ENCODE measurements around the gene EBLN1.

Gene EBLN1

GRCh38 chr10:22217842-22218241, at the start of gene EBLN1:
EBLN1 (minus strand) TSS chr10:22218015; CDS start chr10:22209983, 8,032 bp downstream.
- DNase-seq: no peak

- no peak for DNase-seq
Measured at GRCh38 chr10:22265839-22266537, 48.2 kb upstream of the EBLN1 start.

GRCh38 chr10:22263106-22263505, 45.3 kb upstream of the EBLN1 start:
- no peak for DNase-seq

GRCh38 chr10:22259280-22259679, 41.5 kb upstream of the EBLN1 start:
- peak; percentile 17 for DNase-seq

GRCh38 chr10:22258471-22258870, 40.7 kb upstream of the EBLN1 start:
- DNase-seq: no peak

GRCh38 chr10:22253580-22253882, 35.7 kb upstream of the EBLN1 start:
- peak; percentile 52 for DNase-seq

- DNase-seq: peak; percentile 49
Measured at GRCh38 chr10:22252801-22253579, 35.2 kb upstream of the EBLN1 start.

GRCh38 chr10:22252224-22252800, 34.5 kb upstream of the EBLN1 start:
- DNase-seq: peak; percentile 81

GRCh38 chr10:22251751-22252223, 34.0 kb upstream of the EBLN1 start:
- peak; percentile 71 for DNase-seq

GRCh38 chr10:22250897-22251660, 33.3 kb upstream of the EBLN1 start:
- DNase-seq: no peak

- DNase-seq: no peak
Measured at GRCh38 chr10:22247636-22248035, 29.8 kb upstream of the EBLN1 start.

GRCh38 chr10:22246680-22247391, 29.0 kb upstream of the EBLN1 start:
- DNase-seq: peak; percentile 62

GRCh38 chr10:22245567-22245966, 27.8 kb upstream of the EBLN1 start:
- no peak for DNase-seq

- no peak for DNase-seq
Measured at GRCh38 chr10:22244855-22245254, 27.0 kb upstream of the EBLN1 start.

- DNase-seq: no peak
Measured at GRCh38 chr10:22244001-22244400, 26.2 kb upstream of the EBLN1 start.

GRCh38 chr10:22243321-22243720, 25.5 kb upstream of the EBLN1 start:
- no peak for DNase-seq

GRCh38 chr10:22231260-22231659, 13.4 kb upstream of the EBLN1 start:
- DNase-seq: no peak

GRCh38 chr10:22230158-22230833, 12.5 kb upstream of the EBLN1 start:
- DNase-seq: peak; percentile 41

GRCh38 chr10:22229802-22230157, 12.0 kb upstream of the EBLN1 start:
- no peak for DNase-seq

GRCh38 chr10:22228943-22229801, 11.4 kb upstream of the EBLN1 start:
- peak; percentile 91 for DNase-seq

Data from stimulated activated CD4-positive, alpha-beta T cell treated with anti-CD3 and anti-CD28 coated beads, Interleukin-4, amount 100 ng/mL, for 24 hours (primary cell).